ENCODE data around the gene MICAL3. TPM values are rescaled to one million over a fixed set of nuclear protein-coding genes. Genes with fewer than 3 reads are reported as not detected.
A peak's percentile ranks its signal among the peaks of the same experiment; 100 is the strongest.

Gene MICAL3
- total RNA-seq, 4 donors from 2014 or later = 45.2 to 56.3 (median 46.3) TPM

DNA sequence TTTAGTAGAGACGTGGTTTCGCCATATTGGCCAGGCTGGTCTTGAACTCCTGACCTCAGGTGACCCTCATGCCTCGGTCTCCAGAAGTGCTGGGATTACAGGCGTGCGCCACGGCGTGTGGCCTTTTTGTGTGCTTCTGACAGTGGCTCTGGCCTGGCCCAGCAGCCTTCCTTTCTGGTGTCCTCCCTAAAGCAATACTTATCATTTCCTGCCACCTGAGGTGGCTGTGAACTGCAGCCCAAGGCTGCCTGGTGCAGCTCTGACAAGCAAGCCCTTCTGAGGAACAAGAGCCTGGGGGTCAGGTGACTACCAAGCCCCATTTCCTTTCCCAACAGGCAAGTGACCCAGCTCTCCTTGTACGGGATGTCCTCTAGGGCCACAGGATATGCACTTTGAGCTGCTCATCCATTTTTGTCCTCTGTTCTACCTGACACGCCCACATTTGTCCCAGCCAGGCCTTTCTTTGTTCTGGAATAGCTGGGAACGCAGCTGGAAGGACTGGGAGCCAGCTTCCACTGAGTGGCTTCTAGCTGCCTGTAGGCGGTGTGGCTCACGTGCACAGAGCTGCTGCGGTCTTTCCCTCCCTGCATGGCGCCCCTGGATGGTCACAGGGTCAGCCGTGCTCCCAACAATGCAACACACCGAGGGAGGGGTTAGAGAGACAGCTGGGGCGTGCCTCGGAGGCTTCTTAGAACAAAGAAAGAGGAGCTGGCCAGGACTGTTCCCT lies 237.8 kb downstream of the MICAL3 start:
- peak; percentile 32 to 54 for DNase-seq (ENCODE audit: low spot score in 2 of 2)
- H3K27ac ChIP-seq = peak overlapping the region in 3 of 4 donors; percentile 17 to 75 (median 72)
- 47 to 50% methylated on average over 17 to 18 of the region's 18 CpGs for WGBS, 2 donors

DNA sequence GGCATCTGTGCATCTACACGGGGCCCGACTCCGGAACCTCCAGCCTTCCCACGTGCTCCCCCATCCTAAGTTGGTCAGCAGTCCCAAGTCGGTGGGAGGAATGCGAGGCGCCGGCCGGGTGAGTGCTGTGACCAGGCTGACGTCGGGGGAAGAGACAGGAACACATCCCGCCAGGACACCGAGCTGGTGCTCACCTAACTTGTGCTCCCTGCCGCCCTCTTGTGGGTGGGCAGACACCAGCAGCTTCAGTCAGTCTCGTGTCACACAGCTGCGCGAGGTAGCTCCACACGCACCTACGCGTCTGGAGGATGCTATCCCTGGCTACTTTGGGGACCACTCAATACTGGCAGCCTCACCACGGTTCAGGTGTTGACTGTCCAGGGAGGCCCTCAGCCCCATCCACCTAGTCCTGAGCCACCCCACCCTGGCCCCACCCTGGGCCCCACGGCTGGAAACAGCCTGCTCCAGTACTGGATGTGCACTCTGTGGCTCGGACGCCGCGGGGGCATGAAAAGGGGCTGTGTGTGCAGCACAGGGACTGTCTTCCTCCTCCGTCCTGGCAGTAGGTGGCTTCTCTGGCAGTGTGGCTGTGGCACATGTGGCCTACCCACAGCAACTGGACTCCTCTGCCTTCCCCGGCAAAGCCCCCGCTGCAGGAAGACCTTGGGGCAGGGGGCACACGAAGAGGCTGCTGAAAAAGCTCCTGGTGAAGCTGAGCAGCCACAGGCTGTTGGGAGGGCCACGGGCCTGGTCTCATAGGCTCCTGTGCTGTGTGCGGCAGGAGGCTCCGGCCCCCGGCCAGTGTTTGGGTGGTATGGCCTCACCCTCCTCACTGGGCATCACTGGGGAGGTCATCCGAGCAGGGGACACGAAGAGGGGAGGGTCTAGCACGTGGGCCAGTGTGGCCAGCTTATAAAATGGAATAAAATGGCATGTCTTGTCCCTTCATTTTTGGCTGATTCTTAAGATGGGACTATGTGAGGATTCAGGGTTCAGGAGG lies 238.9 kb downstream of the MICAL3 start:
- H3K27ac ChIP-seq = peak overlapping the region in 2 of 4 donors; percentile 18 to 75
- no peaks in the 10 kb centered on the region for H3K27me3 ChIP-seq
- 69 to 78% methylated on average over 22 to 37 of the region's 37 CpGs for WGBS, 2 donors
- DNase-seq (ENCODE audit: low spot score in 2 of 2) = no peak
- H3K4me3 ChIP-seq = no peak overlapping the region
- no peak for TF ChIP-seq POLR2A (IDR thresholded peaks at IDR 0.05)
- TF ChIP-seq, protein P1, sequence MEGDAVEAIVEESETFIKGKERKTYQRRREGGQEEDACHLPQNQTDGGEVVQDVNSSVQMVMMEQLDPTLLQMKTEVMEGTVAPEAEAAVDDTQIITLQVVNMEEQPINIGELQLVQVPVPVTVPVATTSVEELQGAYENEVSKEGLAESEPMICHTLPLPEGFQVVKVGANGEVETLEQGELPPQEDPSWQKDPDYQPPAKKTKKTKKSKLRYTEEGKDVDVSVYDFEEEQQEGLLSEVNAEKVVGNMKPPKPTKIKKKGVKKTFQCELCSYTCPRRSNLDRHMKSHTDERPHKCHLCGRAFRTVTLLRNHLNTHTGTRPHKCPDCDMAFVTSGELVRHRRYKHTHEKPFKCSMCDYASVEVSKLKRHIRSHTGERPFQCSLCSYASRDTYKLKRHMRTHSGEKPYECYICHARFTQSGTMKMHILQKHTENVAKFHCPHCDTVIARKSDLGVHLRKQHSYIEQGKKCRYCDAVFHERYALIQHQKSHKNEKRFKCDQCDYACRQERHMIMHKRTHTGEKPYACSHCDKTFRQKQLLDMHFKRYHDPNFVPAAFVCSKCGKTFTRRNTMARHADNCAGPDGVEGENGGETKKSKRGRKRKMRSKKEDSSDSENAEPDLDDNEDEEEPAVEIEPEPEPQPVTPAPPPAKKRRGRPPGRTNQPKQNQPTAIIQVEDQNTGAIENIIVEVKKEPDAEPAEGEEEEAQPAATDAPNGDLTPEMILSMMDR (IDR thresholded peaks at IDR 0.05) = peak; percentile 23 to 52 (median 37)
- peaks cover 0 to 40% (median 21%) of the 10 kb centered on the region in 4 donors for H3K4me1 ChIP-seq
- peaks cover 0 to 28% (median 7%) of the 10 kb centered on the region in 3 donors for H3K36me3 ChIP-seq
- no peaks in the 10 kb centered on the region for H3K9me3 ChIP-seq

More for the DNA sequence above, 237.8 kb downstream of the MICAL3 start:
- Histone ChIP-seq H3K4me1 (peaks cover 0 to 32% (median 16%) of the 10 kb centered on the region in 4 donors), H3K4me3 (no peak overlapping the region), H3K27me3 (no peaks in the 10 kb centered on the region), H3K9me3 (no peaks in the 10 kb centered on the region), H3K36me3 (peaks cover 0 to 39% (median 7%) of the 10 kb centered on the region in 3 donors)
- peak; percentile 57 to 72 for TF ChIP-seq EP300 (IDR thresholded peaks at IDR 0.05)
- no peak for TF ChIP-seq POLR2A (IDR thresholded peaks at IDR 0.05)

DNA sequence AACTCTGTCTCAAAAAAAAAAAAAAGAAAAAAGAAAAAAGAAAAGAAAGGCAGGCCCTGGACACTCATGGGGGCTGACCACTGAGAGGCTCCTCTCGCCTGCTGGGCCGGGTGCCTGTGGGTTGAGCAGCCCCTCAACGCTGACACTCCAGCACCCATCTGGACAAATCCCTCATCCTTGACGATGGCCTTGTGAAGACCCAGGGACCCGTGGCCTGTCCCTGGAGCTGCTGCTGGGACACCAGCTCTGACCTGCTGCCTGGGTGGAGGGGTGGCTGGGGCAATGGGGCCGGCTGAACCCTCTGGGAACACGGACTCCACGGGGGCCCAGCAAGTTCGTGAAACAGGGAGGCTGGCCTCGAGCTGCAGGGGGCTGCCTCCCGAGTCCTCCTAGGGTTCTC lies 239.6 kb downstream of the MICAL3 start:
- no peaks in the 10 kb centered on the region for H3K27me3 ChIP-seq
- no peak overlapping the region for H3K27ac ChIP-seq
- TF ChIP-seq, protein P1 (IDR thresholded peaks at IDR 0.05) = no peak
- TF ChIP-seq EP300 (IDR thresholded peaks at IDR 0.05) (no peak), POLR2A (IDR thresholded peaks at IDR 0.05) (no peak)
- no peak for DNase-seq (ENCODE audit: low spot score in 2 of 2)
- H3K4me1 ChIP-seq = peaks cover 0 to 40% (median 21%) of the 10 kb centered on the region in 4 donors
- H3K9me3 ChIP-seq = no peaks in the 10 kb centered on the region
- peaks cover 0 to 21% (median under 1%) of the 10 kb centered on the region in 3 donors for H3K36me3 ChIP-seq
- WGBS, 2 donors = 67 to 78% methylated on average over 11 of the region's 11 CpGs
- H3K4me3 ChIP-seq = no peak overlapping the region

DNA sequence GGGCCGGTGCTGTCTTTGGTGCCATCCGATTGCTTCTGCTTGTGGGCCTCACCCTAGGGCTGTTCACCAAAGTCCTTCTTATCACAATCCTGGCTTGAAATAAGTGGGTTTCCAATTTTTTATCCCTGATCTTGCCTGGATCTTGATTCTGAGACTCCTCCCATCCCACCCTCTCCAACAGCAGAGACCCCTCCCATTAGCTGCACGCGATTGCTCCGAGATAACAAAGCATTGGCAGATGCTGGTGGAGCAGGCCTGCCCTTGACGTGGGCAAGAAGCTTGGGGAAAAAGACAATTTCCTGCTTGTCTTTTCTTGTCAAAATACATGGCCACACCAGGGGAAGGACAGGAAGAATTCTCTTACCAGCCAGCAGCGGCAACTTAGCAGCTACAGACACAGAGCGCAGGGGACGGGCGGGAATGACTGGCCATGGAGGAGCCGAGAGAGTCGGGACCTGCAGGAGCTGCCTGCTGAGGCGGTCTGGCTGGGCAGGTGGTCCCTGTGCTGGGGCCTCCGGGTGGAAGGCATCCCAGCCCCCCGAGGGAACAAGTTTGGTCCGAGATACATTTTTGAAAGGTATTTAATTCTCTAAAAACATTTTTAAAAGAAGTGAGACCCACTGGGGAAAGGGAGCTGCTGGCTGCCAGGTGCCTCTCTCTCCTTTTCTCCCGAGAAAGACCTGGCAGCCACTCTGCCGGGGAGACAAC lies 240.4 kb downstream of the MICAL3 start:
- 69 to 71% methylated on average over 18 of the region's 18 CpGs for WGBS, 2 donors
- peaks cover 0 to 12% (median 0%) of the 10 kb centered on the region in 3 donors for H3K36me3 ChIP-seq
- H3K27me3 ChIP-seq = no peaks in the 10 kb centered on the region
- no peak for DNase-seq (ENCODE audit: low spot score in 2 of 2)
- peaks cover 0 to 40% (median 21%) of the 10 kb centered on the region in 4 donors for H3K4me1 ChIP-seq
- no peak overlapping the region for H3K27ac ChIP-seq
- TF ChIP-seq POLR2A (IDR thresholded peaks at IDR 0.05) (no peak), EP300 (IDR thresholded peaks at IDR 0.05) (no peak)
- TF ChIP-seq, protein P1 (IDR thresholded peaks at IDR 0.05) = no peak
- H3K4me3 ChIP-seq = no peak overlapping the region
- H3K9me3 ChIP-seq = no peaks in the 10 kb centered on the region

DNA sequence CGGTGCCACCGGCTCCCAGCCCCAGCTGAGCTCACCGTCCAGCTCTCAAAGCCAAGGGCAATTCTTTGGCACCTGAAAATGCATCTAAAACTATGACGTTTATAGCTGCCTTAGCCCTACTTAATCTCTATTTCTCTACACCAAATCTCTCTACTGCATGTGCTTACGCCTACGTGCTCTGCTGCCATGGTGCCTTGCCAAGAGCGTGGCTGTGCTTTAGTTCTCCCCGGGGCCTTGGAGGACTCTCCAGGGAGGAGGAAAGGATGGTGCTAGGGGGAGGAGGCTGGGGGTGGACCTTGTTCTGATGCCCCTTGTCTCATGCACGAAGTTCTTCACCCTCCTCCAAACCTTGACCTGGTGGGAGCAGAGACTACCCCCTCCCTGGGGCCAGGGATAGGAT lies 241.0 kb downstream of the MICAL3 start:
- Histone ChIP-seq H3K4me1 (peaks cover 0 to 40% (median 21%) of the 10 kb centered on the region in 4 donors), H3K9me3 (no peaks in the 10 kb centered on the region), H3K36me3 (peaks cover 0 to 6% (median 0%) of the 10 kb centered on the region in 3 donors), H3K27ac (no peak overlapping the region), H3K4me3 (no peak overlapping the region), H3K27me3 (no peaks in the 10 kb centered on the region)
- TF ChIP-seq, protein P1 (IDR thresholded peaks at IDR 0.05) = no peak
- TF ChIP-seq POLR2A (IDR thresholded peaks at IDR 0.05) (no peak), EP300 (IDR thresholded peaks at IDR 0.05) (no peak)
- 63 to 77% methylated on average over 9 of the region's 9 CpGs for WGBS, 2 donors
- no peak for DNase-seq (ENCODE audit: low spot score in 2 of 2)

All from tibial nerve (tissue), 4 donors.